ENCODE data around the gene DLGAP5.

DLGAP5 gene

GRCh38 chr14:55228261-55228660, 36.9 kb upstream of the DLGAP5 start:
- in situ Hi-C loops (cut with HindIII; ENCODE audit: low sequenced_read_pairs) = no loop called here
- DNase-seq (ENCODE audit: low read depth) = no peak
- TF ChIP-seq CTCF (IDR thresholded peaks at IDR 0.05; ENCODE audit: low read depth, low read length, missing control alignments) = no peak
- no peak overlapping the region for H3K4me3 ChIP-seq (ENCODE audit: low read depth, low read length)

GRCh38 chr14:55223364-55223763, 32.0 kb upstream of the DLGAP5 start:
- DNase-seq (ENCODE audit: low read depth) = no peak
- in situ Hi-C loops (cut with HindIII; ENCODE audit: low sequenced_read_pairs) = no loop called here

GRCh38 chr14:55221968-55222367, 30.6 kb upstream of the DLGAP5 start:
- no peak overlapping the region for H3K4me3 ChIP-seq (ENCODE audit: low read depth, low read length)
- no peak for TF ChIP-seq CTCF (IDR thresholded peaks at IDR 0.05; ENCODE audit: low read depth, low read length, missing control alignments)
- in situ Hi-C loops (cut with HindIII; ENCODE audit: low sequenced_read_pairs) = no loop called here
- no peak for DNase-seq (ENCODE audit: low read depth)

More at GRCh38 chr14:55223364-55223763, 32.0 kb upstream of the DLGAP5 start:
- TF ChIP-seq CTCF (IDR thresholded peaks at IDR 0.05; ENCODE audit: low read depth, low read length, missing control alignments) = no peak
- no peak overlapping the region for H3K4me3 ChIP-seq (ENCODE audit: low read depth, low read length)

GRCh38 chr14:55221186-55221585, 29.8 kb upstream of the DLGAP5 start:
- TF ChIP-seq CTCF (IDR thresholded peaks at IDR 0.05; ENCODE audit: low read depth, low read length, missing control alignments) = no peak
- H3K4me3 ChIP-seq (ENCODE audit: low read depth, low read length) = no peak overlapping the region
- in situ Hi-C loops (cut with HindIII; ENCODE audit: low sequenced_read_pairs) = no loop called here
- DNase-seq (ENCODE audit: low read depth) = no peak

- no peak overlapping the region for H3K4me3 ChIP-seq (ENCODE audit: low read depth, low read length)
- no peak for DNase-seq (ENCODE audit: low read depth)
- no peak for TF ChIP-seq CTCF (IDR thresholded peaks at IDR 0.05; ENCODE audit: low read depth, low read length, missing control alignments)
- in situ Hi-C loops (cut with HindIII; ENCODE audit: low sequenced_read_pairs) = no loop called here
These were observed 28.8 kb upstream of the DLGAP5 start for GRCh38 chr14:55220230-55220629.

- H3K4me3 ChIP-seq (ENCODE audit: low read depth, low read length) = no peak overlapping the region
- in situ Hi-C loops (cut with HindIII; ENCODE audit: low sequenced_read_pairs) = no loop called here
- DNase-seq (ENCODE audit: low read depth) = no peak
- TF ChIP-seq CTCF (IDR thresholded peaks at IDR 0.05; ENCODE audit: low read depth, low read length, missing control alignments) = no peak
These were observed 21.2 kb upstream of the DLGAP5 start for GRCh38 chr14:55212634-55213033.

GRCh38 chr14:55207832-55208231, 16.4 kb upstream of the DLGAP5 start:
- no peak for TF ChIP-seq CTCF (IDR thresholded peaks at IDR 0.05; ENCODE audit: low read depth, low read length, missing control alignments)
- in situ Hi-C loops (cut with HindIII; ENCODE audit: low sequenced_read_pairs) = no loop called here
- no peak overlapping the region for H3K4me3 ChIP-seq (ENCODE audit: low read depth, low read length)
- DNase-seq (ENCODE audit: low read depth) = no peak

All from astrocyte of the cerebellum (primary cell).